Activated T-cell treated with anti-CD3 and anti-CD28 coated beads for 1 hour (primary cell): Measurements from ENCODE around the gene WAS.

Experiments used
- DNase-seq: peaks from one replicate; pipeline ENCODE4 v3.0.0-alpha.2; 2020; ENCODE audit warnings: low read depth

Gene WAS

DNA sequence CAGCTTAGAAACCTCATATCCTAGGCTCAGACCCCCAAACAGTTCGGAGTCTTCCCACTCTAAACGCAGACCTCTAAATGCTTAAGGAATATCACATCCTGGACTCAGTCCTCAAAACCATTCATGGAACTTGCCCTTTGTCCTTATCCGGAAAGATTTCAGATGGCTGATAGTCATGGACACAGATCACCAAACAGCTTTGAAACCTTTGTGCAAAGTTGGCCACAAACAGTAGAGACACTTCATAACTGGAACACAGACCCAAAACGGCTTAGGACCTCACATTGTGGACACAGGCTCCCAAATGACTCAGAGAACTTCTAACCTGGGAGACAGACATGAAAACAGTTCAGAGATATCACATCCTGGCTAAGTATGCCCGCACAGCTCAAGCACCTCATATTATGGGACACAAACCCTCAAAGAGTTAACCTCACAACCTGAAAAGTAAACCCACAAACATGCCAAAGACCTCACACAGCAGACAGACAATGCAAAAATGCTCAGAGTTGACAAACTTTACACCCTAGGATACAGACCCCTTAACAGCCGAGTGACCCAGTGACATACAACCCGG is 28.4 kb downstream of the WAS start:
- no peak for DNase-seq

DNA sequence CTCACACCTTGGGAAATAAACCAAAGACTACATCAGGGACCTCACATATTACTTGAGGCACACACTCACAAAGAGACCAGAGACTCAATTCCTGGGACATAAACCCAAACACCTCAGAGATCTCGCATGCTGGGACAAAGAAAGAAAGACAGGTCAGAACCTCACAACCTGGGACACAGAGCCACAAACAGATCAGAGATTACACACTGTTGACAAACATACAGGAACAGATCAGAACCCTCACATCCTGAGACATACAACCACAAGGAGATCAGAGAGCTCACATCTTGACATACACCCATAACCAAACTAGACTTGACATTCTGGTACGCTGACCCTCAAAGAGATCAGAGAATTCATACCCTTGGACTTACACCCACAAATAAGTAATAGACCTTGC is 30.2 kb downstream of the WAS start:
- no peak for DNase-seq

DNA sequence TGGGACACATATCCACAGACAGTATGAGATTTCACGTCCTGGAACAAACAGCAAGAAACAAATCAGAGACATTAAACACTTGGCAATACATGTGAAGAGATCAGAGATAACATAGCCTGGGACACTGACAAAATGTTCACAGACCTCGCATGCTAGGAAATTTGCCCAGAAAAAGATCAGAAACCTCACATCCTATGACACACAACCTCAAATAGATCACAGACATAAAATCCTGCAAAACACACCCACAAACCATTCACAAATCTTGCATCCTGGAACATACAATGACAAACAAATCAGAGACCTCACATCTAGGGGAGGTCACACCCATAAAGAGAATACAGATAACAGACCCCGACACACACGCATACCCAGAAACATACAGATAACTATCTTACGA is 31.0 kb downstream of the WAS start:
- DNase-seq, result no peak

DNA sequence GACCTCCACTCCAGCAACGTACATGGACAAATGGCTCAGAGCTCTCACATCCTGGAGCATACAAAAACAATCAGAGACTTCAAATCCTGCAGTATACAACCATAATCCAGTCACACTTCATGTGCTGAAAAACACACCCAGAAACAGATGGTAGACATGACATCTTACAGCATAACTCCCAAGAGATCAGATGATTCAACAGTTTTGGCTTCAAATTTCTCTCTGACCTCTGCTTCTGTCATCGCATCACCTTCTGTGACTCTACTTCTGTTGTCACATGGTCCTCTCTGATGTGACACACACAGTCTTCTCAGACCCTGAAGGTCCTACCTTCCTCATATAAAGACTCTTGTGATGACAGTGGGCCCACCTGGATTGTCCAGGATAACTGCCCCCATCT is 31.5 kb downstream of the WAS start:
- no peak for DNase-seq

DNA sequence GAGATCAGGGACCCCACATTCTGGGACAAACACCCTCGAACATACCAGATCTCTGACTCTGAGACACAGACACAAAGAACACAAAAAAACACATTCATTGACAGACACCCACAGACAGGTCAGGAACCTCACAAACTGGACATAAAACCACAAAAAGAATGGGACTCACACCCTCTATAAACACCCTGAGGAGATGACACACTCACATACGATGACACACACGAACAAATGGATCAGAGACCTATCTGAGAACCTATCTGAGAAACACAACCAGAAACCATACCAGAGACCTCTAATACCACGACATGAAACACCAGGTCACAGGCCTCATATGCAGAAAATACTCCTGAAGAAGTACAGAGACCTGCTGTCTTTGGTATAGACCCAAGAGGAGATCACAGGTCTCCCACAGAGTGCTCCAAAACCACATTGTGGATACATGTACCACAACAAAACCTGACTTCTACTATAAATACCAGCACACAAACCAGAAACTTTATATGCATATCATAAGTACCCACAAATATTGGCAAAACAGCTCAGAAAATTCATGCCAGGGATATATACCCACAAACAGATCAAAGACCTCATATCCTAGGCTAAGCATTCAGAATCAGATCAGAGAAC is 32.4 kb downstream of the WAS start:
- no peak for DNase-seq

DNA sequence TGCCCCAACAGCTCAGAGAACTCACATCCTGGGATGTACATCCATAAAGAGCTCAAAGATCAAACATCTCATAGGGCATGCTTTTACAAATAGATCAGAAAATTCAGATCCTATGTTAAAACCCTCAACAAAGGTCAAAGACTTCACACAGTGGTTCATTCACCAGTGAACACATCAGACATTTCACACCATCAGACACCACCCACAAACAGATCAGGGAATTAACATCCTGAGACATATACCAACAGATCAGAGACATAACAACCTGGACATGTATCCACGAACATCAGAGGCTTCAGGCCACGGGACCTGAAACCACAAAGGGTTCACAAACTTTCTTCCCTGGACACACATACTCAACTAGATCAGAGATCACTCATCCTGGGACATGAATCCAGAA is 36.4 kb downstream of the WAS start:
- no peak for DNase-seq

DNA sequence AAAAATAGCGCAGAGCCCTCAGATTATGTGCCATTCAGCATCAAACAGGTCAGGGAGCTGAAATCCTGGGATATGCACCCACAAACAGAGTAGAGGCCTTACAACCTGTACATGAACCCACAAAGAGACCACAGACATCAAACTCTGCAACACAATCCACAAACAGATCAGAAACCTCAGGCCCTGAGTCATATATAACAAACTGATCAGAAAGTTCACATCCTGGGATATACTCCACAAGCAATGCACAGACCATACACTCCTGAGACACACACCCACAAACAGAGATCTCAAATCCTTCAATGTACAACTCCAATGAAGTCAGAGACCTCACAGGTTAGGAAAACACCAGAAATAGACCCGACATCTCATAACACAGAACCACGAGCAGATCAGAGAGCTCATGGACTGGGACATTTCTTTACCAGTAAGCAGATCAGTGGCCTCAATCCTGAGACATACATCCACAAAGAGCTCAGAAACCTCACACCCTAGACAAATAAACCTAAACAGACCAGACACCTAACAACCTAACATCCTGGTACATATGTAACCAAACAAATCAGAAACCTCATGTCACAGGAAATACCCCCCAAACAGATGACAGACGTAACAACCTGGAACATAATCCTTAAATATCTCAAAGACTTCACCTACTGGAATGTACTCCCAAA is 37.1 kb downstream of the WAS start:
- DNase-seq, result no peak

DNA sequence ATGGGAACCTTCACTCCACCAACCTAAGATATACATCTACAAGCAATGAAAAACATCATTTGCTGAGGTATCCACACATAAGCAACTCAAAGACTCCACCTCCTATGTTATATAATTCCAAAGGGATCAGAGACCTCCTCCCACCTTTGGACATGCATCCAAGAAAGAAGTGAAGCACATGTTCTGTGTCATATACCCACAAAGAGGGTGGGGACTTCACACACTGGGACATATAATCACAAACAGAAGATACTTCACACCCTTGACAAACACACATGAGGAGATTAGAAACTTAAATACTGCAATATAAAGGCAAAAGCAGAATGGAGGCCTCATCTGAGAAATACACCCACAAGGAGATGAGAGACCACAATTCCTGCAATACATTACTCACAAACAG is 38.3 kb downstream of the WAS start:
- no peak for DNase-seq

DNA sequence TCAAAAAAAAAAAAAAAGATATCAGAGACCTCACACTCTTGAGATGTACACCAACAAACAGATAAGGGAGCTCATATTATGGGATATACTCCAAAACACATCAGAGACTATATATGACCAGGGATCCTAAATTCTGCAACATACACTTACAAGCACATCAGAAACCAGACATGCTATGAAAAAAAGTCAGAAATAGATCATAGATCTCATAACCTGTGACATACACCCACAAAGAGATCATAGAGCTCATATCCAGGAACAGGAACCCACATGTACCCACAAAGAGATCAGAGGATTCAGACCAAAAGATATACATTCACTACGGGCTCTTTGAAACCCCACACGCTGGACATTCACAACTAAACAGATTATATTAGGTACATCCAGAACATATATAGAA is 43.0 kb downstream of the WAS start:
- DNase-seq, result no peak

DNA sequence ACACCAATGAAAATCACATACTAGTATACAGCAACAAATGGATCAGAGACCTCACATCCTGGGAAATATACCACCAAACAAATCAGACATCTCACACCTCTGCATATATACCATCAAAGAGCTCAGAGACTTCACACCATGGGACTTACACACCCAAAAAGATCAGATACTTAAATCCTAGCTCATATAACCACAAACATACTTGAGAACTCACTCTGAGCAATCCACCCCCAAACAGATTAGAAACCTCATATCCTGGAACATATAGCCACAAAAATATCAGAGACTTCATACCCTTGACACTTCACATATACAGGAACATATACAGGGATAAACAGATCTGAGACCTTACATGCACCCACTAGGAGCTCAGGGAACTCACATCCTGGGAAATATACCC is 45.1 kb downstream of the WAS start:
- DNase-seq, result no peak

DNA sequence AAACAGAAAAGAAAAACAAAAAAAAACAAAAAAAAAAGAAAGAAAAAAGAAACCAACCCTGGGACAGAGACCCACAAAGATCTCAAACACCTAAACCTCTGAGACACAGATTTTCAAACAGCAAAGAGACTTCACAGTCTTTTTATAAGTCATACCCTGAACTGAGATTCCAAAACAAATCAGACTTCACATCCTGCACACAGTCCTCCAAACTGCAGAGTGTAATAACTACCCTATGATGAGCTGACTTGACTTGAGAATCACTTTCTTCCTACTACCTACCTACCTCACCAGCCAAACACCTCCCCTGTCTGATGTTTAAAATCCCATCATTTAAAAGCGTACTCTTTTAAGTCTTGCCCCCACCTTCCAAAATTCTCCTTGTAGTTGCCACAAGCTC is 52.7 kb downstream of the WAS start:
- DNase-seq, result no peak

DNA sequence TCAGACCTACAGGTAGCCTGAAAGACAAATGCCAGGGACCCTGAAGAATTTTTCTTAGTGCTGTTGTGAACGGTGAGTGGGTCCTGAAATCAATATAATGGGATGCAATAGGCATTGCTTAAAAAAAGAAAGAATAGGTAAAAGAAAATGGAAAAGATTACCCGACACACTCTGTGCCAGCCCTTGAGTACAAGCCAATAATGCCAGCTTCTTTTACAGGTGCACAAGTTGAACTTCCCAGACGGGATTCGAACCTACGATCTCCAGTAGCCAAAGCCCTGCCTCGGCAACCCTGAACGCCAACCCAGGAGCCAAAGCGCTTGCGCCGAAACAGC is 53.2 kb downstream of the WAS start:
- no peak for DNase-seq

DNA sequence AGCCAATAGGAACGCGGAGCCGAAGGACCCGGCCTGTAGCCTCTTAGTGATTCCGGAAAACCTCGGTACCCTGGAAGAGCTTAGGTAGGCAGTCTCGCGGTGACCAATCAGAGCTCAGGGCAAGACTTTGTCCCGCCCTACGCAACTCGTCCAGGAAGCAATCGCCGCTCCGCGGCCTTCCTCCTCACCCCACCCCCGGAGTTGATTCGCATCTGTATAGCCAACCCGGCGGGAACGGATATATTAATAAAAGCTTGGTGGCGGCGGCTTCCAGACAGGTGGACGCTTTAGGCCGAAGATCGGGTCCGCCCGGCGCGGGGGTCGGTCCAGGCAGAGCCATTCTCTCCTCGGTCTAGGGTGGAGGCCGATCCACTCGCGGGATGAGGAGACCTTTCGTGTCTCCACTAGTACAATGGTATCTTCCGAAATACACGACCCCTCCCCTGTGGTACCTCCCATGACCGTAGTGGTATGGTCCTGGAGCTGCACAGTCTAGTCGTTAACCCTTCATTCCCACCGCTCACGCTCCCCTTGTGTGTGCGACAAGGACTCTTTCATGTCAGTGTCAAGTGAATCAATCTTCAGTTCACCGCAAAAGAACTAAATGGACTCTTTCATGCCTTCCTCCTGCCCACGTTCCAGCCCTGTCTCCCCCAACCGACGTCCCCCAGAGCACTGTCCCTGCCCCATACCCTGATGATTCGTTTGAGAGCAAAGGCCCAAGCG is 53.8 kb downstream of the WAS start:
- DNase-seq, result peak; percentile 74

DNA sequence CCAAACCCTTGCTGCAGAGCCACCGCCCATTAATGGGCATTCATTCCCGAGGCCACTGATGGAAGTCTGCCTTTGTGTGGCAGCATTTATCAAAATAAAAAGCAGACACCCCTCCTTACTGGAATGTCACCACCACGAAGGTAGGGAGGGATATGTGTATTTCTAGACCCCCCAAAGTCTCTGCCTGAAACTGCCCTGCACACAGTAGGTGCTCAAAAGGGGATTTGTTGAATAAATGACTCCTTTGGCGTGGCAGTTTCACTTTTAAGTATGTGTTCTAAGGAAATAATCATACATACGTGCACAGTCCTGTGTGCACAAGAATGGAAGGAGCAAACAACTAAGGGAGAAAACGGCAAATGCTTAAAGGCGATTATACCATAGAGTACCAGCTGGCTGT is 54.3 kb downstream of the WAS start:
- DNase-seq, result no peak
